ENCODE measurements around the gene SLC51A.

DNA sequence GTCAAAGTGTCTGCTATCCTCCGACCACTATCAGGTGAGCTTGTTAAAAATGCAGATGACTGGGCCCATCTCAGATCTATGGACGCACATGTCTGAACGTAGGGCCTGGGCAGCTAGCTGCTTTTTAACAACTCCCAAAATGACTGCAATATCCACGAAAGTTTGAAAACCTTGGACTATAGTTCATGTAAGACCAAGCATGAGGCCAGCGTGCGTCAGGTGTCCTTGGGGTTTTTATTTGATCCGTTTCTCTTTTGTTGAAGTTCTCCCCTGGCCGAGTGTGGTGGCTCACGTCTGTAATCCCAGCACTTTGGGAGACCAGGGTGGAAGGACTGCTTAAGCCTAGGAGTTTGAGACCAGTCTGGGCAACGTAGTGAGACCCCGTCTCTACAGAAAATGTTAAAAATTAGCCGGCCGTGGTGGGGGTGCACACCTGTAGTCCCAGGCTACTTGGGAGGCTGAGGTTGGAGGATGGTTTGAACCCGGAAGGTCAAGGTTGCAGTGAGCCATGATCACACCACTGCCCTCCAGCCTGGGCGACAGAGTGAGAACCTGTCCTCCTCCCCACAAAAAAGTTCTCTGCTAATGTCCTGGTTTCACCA lies 9.5 kb downstream of the SLC51A start:
- TF ChIP-seq, protein P1, sequence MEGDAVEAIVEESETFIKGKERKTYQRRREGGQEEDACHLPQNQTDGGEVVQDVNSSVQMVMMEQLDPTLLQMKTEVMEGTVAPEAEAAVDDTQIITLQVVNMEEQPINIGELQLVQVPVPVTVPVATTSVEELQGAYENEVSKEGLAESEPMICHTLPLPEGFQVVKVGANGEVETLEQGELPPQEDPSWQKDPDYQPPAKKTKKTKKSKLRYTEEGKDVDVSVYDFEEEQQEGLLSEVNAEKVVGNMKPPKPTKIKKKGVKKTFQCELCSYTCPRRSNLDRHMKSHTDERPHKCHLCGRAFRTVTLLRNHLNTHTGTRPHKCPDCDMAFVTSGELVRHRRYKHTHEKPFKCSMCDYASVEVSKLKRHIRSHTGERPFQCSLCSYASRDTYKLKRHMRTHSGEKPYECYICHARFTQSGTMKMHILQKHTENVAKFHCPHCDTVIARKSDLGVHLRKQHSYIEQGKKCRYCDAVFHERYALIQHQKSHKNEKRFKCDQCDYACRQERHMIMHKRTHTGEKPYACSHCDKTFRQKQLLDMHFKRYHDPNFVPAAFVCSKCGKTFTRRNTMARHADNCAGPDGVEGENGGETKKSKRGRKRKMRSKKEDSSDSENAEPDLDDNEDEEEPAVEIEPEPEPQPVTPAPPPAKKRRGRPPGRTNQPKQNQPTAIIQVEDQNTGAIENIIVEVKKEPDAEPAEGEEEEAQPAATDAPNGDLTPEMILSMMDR (IDR thresholded peaks at IDR 0.05 in 8 of 11, conservative IDR thresholded peaks at IDR 0.05 in 3 of 11), result no peak
- no peak for TF ChIP-seq POLR2AphosphoS5 (IDR thresholded peaks at IDR 0.05)
- no peak for TF ChIP-seq POLR2A (IDR thresholded peaks at IDR 0.05)

All from spleen (tissue), 7 donors.